HG03460 (cell line): ENCODE data around the gene IGSF9B.

Experiments used
- ATAC-seq: cut with Tn5 transposase; IDR thresholded peaks from one replicate; pipeline ENCODE4 v1.9.1; 2021; ENCODE audit not compliant: unreplicated experiment

The IGSF9B gene

DNA sequence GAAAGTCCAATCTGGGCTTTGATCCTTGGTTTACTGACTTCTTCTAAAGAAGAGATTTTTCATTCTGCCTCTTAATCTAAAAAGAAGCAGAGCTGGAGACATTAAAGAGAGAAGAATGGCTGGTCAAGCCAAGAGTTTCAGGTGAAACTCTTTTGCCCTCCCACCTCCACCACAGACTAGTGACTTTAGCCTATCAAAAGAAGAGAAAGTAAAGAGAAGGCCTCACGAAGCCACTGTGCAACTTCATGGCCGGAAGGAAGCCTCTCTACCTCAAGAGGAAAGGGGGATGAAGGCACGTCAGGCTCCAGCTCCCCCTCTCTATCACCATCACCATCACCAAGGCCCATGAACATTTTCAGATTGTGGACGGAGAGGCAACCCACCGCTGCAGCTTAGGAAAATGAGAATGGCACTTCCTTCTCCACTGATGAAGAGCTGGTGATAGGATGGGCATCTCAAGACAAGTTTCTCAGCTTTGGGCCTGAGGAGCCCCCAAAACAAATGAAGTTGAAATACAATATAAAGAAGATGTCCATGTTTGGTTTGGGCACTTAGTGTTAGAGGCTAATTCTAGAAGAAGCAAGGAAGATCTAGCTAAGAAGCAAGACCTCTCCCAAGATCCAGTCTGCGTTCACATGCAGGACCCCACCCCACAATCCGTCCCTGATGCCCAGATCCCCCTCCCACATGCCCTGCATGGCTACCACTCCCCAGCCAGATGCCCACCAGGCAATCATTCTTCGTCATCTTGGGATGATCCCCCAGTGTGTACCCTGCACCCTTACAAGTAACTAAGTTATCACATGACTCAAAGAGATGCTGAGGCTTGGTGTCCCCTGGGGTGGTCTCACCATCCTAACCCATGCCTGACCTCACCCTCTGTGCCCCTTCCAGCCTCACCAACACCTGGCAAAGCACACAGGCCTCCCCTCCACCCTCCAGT, 52.6 kb downstream of the IGSF9B start:
- no peak for ATAC-seq

DNA sequence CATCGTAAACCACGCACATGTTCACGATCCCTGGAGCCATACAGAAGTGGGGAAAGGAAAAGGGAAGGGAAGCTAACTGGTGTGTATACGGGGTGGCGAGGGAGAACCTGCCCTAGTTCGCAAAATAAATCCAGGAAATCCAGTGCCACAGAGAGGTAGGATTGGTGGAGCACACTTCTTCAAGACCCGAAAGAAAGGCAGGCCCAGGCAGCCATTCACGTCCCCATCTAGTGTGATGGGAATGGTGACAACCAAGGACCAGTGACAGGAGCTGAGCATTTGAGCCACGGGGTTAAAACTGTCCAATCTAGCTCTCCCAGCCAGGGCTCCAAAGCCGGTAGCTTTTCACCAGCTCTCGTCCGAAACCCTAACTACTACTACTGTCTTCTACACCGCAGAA, 53.7 kb downstream of the IGSF9B start:
- no peak for ATAC-seq

DNA sequence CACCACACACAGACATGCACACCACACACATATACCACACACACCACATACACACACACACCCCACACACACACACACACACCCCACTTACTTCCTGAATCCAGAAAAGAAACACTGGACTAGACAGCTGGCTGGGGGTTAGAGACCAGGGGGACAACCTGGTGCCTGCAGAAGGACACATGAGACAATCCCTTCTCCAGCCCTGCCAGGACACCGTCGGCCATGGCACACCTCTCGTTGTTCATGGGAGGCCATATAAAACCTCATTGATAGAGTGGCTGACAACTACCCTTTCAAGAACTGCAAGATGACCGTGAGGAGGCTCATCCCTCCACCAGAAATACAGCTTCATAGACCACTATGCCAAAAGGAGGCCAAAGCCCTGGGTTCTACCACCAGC, 54.3 kb downstream of the IGSF9B start:
- ATAC-seq: no peak

DNA sequence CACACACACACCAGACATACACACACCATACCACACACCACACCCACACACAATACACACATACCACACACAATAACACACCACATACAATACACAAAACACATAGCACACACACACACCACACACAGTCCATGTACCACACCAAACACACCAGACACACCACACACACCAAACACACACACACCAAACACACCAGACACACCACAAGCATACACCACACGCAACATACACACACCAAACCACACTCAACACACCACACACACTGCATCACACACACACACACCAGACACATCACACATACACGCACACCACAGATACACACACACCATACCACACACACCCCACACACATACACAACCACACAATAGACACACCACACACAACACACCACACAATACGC, 54.8 kb downstream of the IGSF9B start:
- ATAC-seq: no peak

DNA sequence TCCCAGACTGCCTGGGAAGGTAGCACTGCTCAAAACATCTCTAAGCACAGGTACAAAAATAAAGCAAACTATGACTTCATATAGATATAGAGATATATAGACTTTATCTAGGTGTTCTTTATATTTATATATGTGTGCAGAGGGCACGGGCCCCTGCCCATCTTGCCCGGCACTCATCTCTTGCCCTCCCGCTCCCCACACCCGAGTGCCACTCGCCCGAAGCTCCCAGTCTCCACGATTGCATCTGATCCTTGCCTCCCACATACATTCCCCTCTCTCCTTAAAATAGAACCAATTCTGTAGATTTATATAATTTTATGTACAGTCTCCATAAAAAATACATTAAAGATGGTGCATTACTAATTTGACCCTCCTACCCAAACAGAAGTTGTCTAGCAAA, 55.5 kb downstream of the IGSF9B start:
- no peak for ATAC-seq

DNA sequence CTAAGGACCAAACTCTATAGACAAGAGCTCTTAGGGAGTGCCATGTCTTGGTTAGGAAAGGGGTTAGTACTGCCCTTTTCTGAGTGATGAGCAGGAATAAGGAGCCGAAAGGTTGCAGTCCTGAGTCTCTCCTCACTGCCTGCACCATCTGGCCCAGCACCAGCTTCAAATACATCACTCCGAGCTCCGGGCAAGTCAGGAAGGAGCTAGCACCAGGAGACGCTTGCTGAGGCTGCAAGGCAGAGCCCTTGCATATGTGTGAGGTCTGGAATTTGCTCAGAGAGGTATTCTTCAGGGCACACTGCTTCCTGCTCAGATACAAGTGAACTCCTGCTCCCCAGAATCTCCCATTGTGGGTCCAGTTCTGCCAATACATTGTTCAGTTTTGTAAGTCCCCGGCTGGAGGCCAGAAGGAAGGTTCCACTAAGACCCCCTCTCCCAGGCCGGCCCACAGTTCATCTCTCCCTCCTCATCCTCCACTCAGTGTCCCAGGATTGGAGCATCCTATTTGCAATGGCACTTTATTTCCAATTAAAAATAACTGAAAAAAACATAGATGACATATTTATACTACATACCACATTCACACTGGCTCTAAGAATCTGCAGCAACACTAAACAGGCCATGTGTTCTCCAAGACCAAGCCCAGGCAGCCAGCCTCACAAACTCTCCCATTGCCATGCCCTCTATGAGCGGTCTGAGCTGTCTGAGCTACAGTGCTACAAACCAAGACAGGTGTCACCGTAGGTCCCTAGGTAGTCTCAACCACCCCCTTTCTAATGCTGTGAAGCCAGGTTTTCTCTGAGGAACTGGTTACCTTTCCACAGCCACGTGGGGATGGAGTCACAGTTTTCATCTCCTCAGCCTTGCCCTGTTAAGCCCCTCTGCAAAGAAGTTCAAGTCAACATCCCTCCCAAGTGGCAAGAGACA, 56.3 kb downstream of the IGSF9B start:
- ATAC-seq: no peak

DNA sequence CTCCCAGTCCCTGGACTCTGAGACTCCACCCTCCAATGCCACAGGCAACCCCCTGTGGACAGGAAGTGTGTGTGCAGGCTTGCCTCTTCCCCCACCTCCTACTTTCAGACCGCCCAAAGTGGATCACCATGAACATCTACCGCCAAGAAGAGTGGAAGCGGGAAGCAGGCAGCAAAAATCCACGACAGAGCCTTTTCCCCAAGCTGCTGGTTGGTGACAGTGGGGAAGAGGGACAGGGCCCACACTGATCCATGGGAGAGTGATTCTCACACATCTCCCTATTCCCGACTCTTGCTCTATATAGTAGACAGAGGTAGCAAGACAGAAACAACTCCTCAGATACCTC, 58.0 kb downstream of the IGSF9B start:
- no peak for ATAC-seq

DNA sequence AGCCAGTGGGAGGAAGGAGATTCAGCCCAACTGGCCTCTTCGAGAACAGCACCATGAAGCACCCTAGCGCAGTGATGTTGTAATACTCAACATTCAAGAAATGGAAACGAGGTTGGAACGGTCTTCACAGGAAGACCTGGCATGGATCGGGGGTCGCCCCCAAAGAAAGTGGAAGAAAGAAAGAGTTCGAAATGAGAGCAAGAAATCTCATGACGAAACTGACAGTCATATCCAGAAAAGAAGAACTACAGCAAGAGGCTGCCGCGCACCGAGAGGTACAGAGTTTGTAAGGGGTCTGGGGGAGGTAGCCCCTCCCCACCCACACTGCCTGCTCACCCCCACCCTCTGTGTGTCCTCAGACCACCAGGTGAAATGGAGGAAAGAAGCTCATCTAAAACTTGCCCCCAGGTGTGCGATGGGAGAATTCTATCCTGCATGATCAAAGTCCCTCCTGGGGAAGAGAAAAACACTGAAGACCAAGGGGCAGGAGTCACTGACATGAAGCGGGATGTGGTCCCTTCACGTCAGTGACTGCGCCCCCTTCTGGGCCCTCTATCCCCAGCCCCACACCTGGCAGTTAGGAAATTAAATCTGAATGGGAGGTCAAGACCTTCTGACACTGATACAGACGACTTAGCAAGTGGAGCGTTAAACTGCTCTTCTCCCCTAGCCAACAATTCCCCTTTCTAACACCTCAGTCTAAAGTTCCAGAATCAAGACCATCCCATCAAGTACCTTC, 58.6 kb downstream of the IGSF9B start:
- no peak for ATAC-seq

DNA sequence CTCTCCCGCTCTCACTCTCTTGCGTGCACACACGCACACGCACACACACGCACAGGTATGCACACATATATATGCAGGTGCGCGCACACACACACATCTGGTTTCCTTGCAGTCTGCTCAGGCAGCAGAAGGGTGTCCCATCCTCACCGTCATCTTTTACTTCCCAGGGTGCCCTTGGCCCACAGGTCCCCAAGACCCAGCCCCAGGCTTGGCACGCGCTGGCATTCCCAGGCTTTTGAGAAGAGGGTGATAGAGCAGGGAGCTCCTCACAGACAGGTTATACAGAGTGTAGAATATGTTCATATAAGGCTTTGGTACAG, 59.5 kb downstream of the IGSF9B start:
- ATAC-seq: no peak

DNA sequence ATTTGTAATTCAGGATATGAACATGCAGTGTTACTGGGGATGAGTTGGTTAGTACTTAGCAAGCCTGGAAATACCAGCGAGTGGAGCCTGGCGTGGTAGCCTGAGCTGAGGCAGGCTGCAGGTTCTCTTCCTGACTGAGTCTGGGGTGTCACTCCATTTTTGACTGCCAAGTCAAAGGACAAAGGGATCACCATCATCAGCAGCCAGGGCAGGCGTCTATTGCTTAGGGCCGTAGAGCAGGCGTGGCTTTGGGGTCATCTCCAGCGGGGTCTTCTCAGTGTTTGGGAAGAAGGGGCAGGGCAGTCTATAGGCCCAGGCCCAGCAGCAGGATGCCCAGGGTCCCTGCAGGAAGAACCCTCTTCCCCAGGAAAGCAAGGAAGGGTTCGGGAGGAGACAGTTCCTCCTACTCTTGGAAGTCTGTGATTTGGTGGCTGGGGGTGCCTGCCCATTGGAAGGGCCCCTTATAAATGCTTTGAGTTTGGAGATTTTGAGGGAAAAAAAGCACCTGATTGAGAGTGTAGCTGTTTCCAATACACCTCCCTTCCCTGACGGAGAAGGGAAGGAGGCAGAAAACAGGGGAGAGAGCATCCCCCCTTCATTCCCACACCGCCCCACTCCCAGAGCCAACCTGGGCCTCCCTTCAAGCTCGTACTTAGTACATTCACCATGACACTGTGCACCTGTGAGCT, 60.0 kb downstream of the IGSF9B start:
- no peak for ATAC-seq

DNA sequence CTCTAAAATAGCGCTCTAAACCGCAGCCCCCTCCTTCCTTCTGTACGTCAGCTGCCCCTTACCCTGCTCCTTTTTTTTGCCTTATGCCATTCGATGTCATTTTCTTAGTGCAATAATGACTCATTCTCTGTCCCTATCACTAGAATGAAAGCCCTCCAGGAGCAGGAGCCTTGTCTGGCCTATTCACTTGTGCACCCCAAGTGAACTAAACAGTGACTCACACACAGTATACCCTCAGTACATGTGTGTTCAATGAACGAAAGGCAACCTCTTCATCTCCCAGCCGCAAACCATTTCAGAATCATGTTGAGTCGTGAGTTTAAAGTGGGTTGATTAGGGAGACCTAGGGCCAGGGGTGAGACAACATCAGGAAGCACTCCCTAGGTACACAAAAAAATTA, 60.7 kb downstream of the IGSF9B start:
- ATAC-seq: no peak

DNA sequence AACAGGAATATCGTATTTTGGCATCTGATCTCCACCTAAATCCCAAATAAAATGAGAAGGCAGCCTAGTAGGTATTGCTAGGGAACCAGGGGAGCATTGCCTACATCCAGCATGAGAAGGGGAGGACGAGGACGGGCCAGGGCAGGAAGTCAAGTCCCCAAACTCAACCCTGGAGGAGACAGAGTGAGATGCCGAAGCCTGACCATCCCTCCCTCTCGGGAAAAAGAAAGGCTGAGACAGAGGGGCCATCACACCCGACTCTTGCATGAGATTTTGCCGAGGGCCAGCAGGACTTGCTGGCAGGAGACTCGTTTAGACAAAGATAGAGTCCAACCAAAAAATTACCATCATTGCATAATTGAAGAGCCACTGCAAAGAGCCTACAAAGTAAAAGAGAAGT, 61.2 kb downstream of the IGSF9B start:
- ATAC-seq: no peak

DNA sequence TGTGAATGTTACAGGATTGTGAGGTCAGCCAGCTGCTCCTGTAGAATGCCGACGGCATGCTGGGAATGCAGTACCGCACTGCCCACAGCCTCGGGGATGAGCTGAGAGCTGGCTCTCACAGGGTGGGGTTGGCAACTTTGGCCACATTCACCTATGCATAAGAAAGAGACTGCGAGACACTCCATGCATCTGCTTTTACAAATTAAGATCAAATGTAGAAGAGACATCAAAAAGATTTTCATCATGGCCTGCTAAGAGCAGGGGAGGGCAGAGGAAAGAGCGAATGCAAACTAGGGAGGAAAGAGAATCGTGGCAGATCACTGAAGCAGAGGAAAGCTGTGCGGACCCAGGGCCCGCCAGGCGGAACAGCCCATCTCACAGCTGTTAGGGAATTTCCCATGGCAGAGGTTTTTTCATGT, 61.7 kb downstream of the IGSF9B start:
- ATAC-seq: no peak

DNA sequence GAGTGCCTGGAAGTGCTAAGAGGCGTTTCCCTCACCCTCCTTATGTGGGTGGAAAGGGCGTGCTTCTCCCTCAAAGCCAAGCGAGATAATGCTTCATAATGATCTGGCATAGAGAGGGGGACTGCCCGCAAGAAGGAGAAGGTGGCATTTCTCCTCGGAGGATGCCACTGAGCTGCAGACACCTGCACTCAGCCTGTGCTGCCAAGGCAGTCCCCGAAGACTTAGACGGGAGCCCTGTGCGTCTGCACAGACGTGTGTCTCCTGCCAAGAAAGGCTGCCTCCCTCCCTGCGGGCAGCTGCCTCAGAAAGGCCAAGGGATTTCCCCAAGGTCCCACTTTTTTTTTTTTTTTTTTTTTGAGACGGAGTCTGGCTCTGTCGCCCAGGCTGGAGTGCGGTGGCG, 63.4 kb downstream of the IGSF9B start:
- ATAC-seq: no peak

DNA sequence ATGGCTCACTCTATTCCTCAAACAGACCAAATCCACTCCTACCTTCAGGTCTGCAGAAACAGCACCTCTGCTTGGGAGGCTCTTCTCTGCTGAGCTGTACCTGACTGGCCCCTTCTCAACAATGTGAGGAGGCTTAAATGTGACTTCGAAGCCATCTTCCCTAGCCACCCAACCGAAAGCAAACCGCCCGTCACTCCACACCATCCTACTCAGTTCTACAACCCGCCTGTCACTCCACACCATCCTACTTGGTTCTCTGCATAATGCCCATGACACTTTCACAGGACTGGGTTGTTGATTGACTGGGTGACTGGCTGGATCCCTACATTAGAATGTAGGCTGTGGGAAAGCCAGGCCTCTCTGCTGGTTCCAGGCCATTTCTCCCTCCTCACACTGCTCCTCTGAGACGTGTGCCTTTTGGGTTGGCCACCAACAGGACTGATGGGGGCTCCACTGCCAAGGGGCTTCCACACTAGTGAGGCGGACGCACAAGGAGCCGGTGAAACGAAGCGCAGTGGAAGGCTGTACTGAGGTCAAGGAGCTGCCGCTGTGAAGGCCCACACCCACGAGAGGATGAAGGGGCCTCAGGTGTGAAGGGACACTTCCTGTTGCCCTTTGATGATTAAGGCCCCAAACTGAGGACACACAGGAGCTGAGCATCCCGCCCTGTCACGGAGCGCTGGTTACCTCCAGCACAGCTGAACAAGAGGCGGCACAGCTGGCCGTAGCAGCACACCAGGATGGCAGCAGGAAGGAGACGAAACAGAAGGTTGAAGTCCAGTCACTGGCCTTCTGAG, 64.0 kb downstream of the IGSF9B start:
- no peak for ATAC-seq

DNA sequence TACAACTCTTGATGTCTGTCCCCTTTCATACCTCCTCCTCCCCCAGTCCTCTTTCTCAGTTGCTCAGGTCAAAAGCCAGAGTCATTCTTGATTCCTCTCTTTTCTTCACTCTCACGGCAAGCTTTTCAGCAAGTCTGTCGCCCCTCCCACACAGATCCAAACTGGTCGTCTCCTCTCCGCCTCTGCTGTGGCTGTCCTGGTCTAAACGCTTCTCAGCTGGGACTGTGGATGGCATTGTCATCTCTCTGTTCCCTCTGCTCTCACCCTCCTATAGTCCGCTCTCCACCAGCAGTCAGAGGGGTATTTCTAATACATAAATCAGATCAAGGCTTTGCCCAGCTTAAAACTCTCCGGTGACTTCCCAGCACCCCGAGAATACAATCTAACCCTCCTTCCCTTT, 64.6 kb downstream of the IGSF9B start:
- ATAC-seq: no peak

DNA sequence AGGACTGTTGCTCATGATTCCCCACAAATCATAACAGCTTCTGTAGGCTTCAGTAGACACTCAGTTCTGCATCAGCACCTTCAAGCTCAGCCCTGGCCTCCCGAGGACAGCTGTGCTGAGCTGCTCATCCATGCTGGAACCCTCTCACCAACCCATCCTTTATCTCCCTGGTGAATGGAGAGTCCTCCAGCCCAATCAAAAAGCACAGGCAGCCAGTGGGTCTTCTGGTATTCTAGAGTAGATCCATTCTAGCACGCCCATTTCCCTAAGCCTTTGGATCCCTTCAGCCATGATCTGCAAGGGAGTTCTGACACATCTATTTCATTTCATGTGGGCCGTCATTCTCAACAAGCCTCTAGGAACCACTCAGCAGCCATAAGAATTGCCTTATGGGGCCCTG, 66.9 kb downstream of the IGSF9B start:
- ATAC-seq: no peak

DNA sequence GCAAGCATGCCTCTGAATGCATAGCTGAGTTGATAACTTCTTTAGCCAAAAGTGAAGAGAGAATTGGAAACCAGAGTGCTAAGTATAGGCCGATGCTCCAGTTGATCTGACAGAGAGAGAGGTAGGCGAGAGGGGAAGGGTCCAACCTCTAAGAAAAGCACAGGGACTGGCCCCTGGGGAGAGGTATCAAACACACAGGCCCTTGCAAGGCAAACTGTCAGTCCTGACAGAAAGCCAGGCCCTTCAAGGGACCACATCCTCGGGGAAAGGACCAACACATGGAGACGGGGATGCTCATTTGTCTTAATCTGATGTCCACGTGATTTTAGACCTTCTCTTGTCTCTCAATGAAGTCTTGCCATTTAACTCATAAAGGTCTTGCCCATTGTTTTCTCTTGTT, 67.6 kb downstream of the IGSF9B start:
- ATAC-seq: no peak

DNA sequence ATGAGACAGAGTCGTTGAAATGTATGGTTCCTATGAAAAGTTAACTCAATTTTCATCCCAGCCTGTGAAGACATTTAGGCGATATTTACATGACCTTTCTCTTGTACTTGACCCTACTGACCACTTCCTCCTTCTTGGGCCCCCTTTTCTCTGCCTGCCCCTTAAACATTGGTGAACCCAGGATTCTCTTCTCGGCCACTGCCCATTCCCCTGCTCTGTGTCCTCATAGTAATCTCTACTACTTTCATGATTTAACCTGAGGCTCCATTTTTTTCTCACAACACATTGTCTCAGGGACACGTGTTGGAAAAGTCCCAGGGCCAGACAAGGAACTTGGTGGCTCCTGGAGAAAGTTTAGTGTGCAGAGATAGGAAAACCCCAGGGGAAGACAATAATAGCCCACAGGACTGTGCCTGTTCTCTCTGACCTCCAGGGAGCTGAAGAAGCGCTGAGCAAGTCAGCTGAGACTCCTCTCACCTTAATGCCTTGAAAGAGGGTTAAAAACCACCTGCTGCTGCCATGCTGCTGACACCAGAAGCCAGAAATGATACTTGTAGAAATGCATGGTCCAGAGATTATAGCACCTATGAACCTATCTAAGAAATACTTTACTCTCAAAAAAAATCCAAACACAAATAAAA, 69.0 kb downstream of the IGSF9B start:
- ATAC-seq: no peak

DNA sequence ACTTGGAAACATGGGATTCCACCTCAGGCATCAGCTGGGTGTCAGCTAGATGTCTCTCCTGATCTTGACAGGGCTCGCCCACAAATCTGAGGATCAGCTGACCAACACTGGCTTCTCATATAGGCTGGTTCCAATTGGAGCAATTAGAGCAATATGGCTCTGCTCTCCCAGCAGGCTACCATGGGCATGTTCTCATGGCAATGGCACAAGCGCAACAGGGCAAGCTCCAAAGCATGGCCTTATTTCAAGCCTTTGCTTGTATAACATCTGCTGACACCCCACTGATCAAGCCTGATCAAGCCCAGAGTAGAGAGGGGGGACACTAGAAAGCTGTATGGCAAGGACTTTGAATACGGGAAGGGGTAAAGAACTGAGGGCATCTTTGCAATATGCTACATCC, 70.7 kb downstream of the IGSF9B start:
- no peak for ATAC-seq
